Mesenteric fat pad (tissue), 1 donor: ENCODE data around the gene ANAPC7. TPM values are rescaled to one million over a fixed set of nuclear protein-coding genes. Genes with fewer than 3 reads are reported as not detected.

Experiments used
- total RNA-seq: library from RNA; stranded (reverse); fragmentation: NEBNext Ultra II Directional; extraction: Animal tissue kit (Norgen Biotek cat#: 25700); gene quantifications from one replicate; pipeline ENCODE4 v1.2.1, GENCODE V29; 2021
- donor health status: DM: yes; HTN: yes; CAD: no.

The ANAPC7 gene
- total RNA-seq, 1 donor from 2014 or later: 47.1 TPM

Other genes with a start within 250 kb of the ANAPC7 start
- 232 TPM for gene ATP2A2, start 122.5 kb downstream of the ANAPC7 start, total RNA-seq
- gene ARPC3, start 46.6 kb upstream of the ANAPC7 start, total RNA-seq: 187 TPM
- 24.1 TPM for gene GPN3, start 64.5 kb upstream of the ANAPC7 start, total RNA-seq
- gene FAM216A, start 65.1 kb upstream of the ANAPC7 start, total RNA-seq: 6.6 TPM
- 110 TPM for gene VPS29, start 98.4 kb upstream of the ANAPC7 start, total RNA-seq
- gene RAD9B, start 98.6 kb upstream of the ANAPC7 start, total RNA-seq: 0.90 TPM
- 29.9 TPM for gene PPTC7, start 179.6 kb upstream of the ANAPC7 start, total RNA-seq
- 22.7 TPM for gene TCTN1, start 210.4 kb upstream of the ANAPC7 start, total RNA-seq